ENCODE results near the gene PTTG1. TPM values are rescaled to one million over a fixed set of nuclear protein-coding genes. Genes with fewer than 3 reads are reported as not detected.

The PTTG1 gene
- total RNA-seq, 1 donor from 2014 or later, result 425 TPM

GRCh38 chr5:160445132-160445531 is 23.5 kb downstream of the PTTG1 start:
- no peaks in the 10 kb centered on the region for H3K79me2 ChIP-seq (ENCODE audit: low read depth)
- H3K4me3 Mint-ChIP-seq, result no peak overlapping the region
- peaks cover 2% of the 10 kb centered on the region for H3K4me1 Mint-ChIP-seq
- H3K27ac Mint-ChIP-seq, result no peak overlapping the region
- no peaks in the 10 kb centered on the region for H3K9me3 ChIP-seq (ENCODE audit: low read depth)
- H3K4me1 ChIP-seq, result no peaks in the 10 kb centered on the region
- no peak overlapping the region for H3K9ac ChIP-seq
- no peak overlapping the region for H2AFZ ChIP-seq (replicated peaks)
- TF ChIP-seq EZH2phosphoT487 (IDR thresholded peaks at IDR 0.05) (no peak), EZH2 (IDR thresholded peaks at IDR 0.05) (no peak)
- TF ChIP-seq, protein P1, sequence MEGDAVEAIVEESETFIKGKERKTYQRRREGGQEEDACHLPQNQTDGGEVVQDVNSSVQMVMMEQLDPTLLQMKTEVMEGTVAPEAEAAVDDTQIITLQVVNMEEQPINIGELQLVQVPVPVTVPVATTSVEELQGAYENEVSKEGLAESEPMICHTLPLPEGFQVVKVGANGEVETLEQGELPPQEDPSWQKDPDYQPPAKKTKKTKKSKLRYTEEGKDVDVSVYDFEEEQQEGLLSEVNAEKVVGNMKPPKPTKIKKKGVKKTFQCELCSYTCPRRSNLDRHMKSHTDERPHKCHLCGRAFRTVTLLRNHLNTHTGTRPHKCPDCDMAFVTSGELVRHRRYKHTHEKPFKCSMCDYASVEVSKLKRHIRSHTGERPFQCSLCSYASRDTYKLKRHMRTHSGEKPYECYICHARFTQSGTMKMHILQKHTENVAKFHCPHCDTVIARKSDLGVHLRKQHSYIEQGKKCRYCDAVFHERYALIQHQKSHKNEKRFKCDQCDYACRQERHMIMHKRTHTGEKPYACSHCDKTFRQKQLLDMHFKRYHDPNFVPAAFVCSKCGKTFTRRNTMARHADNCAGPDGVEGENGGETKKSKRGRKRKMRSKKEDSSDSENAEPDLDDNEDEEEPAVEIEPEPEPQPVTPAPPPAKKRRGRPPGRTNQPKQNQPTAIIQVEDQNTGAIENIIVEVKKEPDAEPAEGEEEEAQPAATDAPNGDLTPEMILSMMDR (IDR thresholded peaks at IDR 0.05), result no peak
- H3K27me3 Mint-ChIP-seq (ENCODE audit: insufficient read depth, low read depth), result peaks cover under 1% of the 10 kb centered on the region
- H3K27me3 ChIP-seq, result peaks cover under 1% of the 10 kb centered on the region
- peaks cover 6% of the 10 kb centered on the region for H3K9me3 Mint-ChIP-seq
- no peak overlapping the region for H3K4me3 ChIP-seq
- no peaks in the 10 kb centered on the region for H3K36me3 ChIP-seq
- no peak for DNase-seq (ENCODE audit: low spot score)
- no peak overlapping the region for H3K27ac ChIP-seq
- no peaks in the 10 kb centered on the region for H3F3A ChIP-seq (ENCODE audit: low read depth)
- H3K36me3 Mint-ChIP-seq, result no peaks in the 10 kb centered on the region
- H3K4me2 ChIP-seq, result no peak overlapping the region
- H4K20me1 ChIP-seq (ENCODE audit: low read depth), result no peaks in the 10 kb centered on the region

- H3K4me1 ChIP-seq, result no peaks in the 10 kb centered on the region
- no peak overlapping the region for H2AFZ ChIP-seq (replicated peaks)
- no peak for DNase-seq (ENCODE audit: low spot score)
- Mint-ChIP-seq H3K27ac (no peak overlapping the region), H3K4me1 (peaks cover 2% of the 10 kb centered on the region), H3K27me3 (ENCODE audit: insufficient read depth, low read depth) (no peaks in the 10 kb centered on the region), H3K4me3 (no peak overlapping the region), H3K36me3 (no peaks in the 10 kb centered on the region), H3K9me3 (peaks cover 6% of the 10 kb centered on the region)
- no peak overlapping the region for H3K4me2 ChIP-seq
- TF ChIP-seq EZH2phosphoT487 (IDR thresholded peaks at IDR 0.05), result no peak
- H3K4me3 ChIP-seq, result no peak overlapping the region
- H4K20me1 ChIP-seq (ENCODE audit: low read depth), result no peaks in the 10 kb centered on the region
- no peaks in the 10 kb centered on the region for H3F3A ChIP-seq (ENCODE audit: low read depth)
- H3K36me3 ChIP-seq, result no peaks in the 10 kb centered on the region
- H3K27ac ChIP-seq, result no peak overlapping the region
- H3K27me3 ChIP-seq, result no peaks in the 10 kb centered on the region
- no peaks in the 10 kb centered on the region for H3K9me3 ChIP-seq (ENCODE audit: low read depth)
- no peak overlapping the region for H3K9ac ChIP-seq
- H3K79me2 ChIP-seq (ENCODE audit: low read depth), result no peaks in the 10 kb centered on the region
Measured at GRCh38 chr5:160445751-160446150, 24.1 kb downstream of the PTTG1 start.

GRCh38 chr5:160448886-160449285 is 27.2 kb downstream of the PTTG1 start:
- H3F3A ChIP-seq (ENCODE audit: low read depth), result no peaks in the 10 kb centered on the region
- H4K20me1 ChIP-seq (ENCODE audit: low read depth), result no peaks in the 10 kb centered on the region
- H3K9me3 ChIP-seq (ENCODE audit: low read depth), result no peaks in the 10 kb centered on the region
- no peak for DNase-seq (ENCODE audit: low spot score)
- Mint-ChIP-seq H3K27me3 (ENCODE audit: insufficient read depth, low read depth) (peaks cover 4% of the 10 kb centered on the region), H3K4me3 (no peak overlapping the region), H3K9me3 (peaks cover 6% of the 10 kb centered on the region), H3K27ac (no peak overlapping the region), H3K4me1 (peaks cover 2% of the 10 kb centered on the region), H3K36me3 (no peaks in the 10 kb centered on the region)
- H3K36me3 ChIP-seq, result no peaks in the 10 kb centered on the region
- H3K4me3 ChIP-seq, result no peak overlapping the region
- H3K9ac ChIP-seq, result no peak overlapping the region
- no peak overlapping the region for H2AFZ ChIP-seq (replicated peaks)
- H3K4me1 ChIP-seq, result no peaks in the 10 kb centered on the region
- no peaks in the 10 kb centered on the region for H3K79me2 ChIP-seq (ENCODE audit: low read depth)
- TF ChIP-seq, protein P1 (IDR thresholded peaks at IDR 0.05), result no peak
- TF ChIP-seq EZH2 (IDR thresholded peaks at IDR 0.05), result no peak
- no peak for TF ChIP-seq EZH2phosphoT487 (IDR thresholded peaks at IDR 0.05)
- no peak overlapping the region for H3K4me2 ChIP-seq
- H3K27me3 ChIP-seq, result no peaks in the 10 kb centered on the region
- H3K27ac ChIP-seq, result no peak overlapping the region

GRCh38 chr5:160449458-160449857 is 27.8 kb downstream of the PTTG1 start:
- H3K9me3 Mint-ChIP-seq, result peaks cover 6% of the 10 kb centered on the region
- H3K27me3 ChIP-seq, result no peaks in the 10 kb centered on the region
- H3K4me1 ChIP-seq, result no peaks in the 10 kb centered on the region
- TF ChIP-seq, protein P1 (IDR thresholded peaks at IDR 0.05), result no peak
- TF ChIP-seq EZH2 (IDR thresholded peaks at IDR 0.05) (no peak), EZH2phosphoT487 (IDR thresholded peaks at IDR 0.05) (no peak)
- H3K27me3 Mint-ChIP-seq (ENCODE audit: insufficient read depth, low read depth), result peaks cover 4% of the 10 kb centered on the region
- no peak overlapping the region for H2AFZ ChIP-seq (replicated peaks)
- H3K4me3 Mint-ChIP-seq, result no peak overlapping the region
- H3K9ac ChIP-seq, result no peak overlapping the region
- H3K36me3 ChIP-seq, result no peaks in the 10 kb centered on the region
- H3K9me3 ChIP-seq (ENCODE audit: low read depth), result no peaks in the 10 kb centered on the region
- H3K27ac Mint-ChIP-seq, result no peak overlapping the region
- no peaks in the 10 kb centered on the region for H3F3A ChIP-seq (ENCODE audit: low read depth)
- H3K36me3 Mint-ChIP-seq, result no peaks in the 10 kb centered on the region
- DNase-seq (ENCODE audit: low spot score), result no peak
- peaks cover 2% of the 10 kb centered on the region for H3K4me1 Mint-ChIP-seq
- H3K4me3 ChIP-seq, result no peak overlapping the region
- no peak overlapping the region for H3K27ac ChIP-seq
- H3K4me2 ChIP-seq, result no peak overlapping the region
- no peaks in the 10 kb centered on the region for H4K20me1 ChIP-seq (ENCODE audit: low read depth)
- H3K79me2 ChIP-seq (ENCODE audit: low read depth), result no peaks in the 10 kb centered on the region

Data from neural progenitor cell (in vitro differentiated cells).